Activated naive CD4-positive, alpha-beta T cell treated with anti-CD3 and anti-CD28 coated beads, Interleukin-2, amount 10 ng/mL, durations not matched to agents 7 days and 5 days (primary cell): ENCODE data around the gene CCR6.

ENCODE experiments used
- CTCF ChIA-PET: fragments of 350-600 bp; sonication (Branson Sonifier 250); formaldehyde crosslinking; loops from one replicate; lab custom pipeline; 2021; ENCODE audit warnings: antibody characterized with exemption; lab: Charles Lee
- DNase-seq: peaks from one replicate; pipeline ENCODE4 v3.0.0-alpha.2; 2020
- H3K27ac Mint-ChIP-seq: one replicate; pipeline ENCODE4 v1.8.0; 2021; ENCODE audit warnings: mild to moderate bottlenecking, moderate library complexity, mixed read lengths
- H3K27me3 Mint-ChIP-seq: one replicate; pipeline ENCODE4 v1.8.0; 2021; ENCODE audit warnings: mild to moderate bottlenecking, mixed read lengths
- H3K36me3 Mint-ChIP-seq: one replicate; pipeline ENCODE4 v1.8.0; 2021; ENCODE audit warnings: mixed read lengths
- H3K4me1 Mint-ChIP-seq: one replicate; pipeline ENCODE4 v1.8.0; 2021; ENCODE audit warnings: mixed read lengths
- H3K4me3 Mint-ChIP-seq: one replicate; pipeline ENCODE4 v1.8.0; 2021; ENCODE audit warnings: mild to moderate bottlenecking, moderate library complexity, mixed read lengths
- H3K9me3 Mint-ChIP-seq: one replicate; pipeline ENCODE4 v1.8.0; 2021; ENCODE audit warnings: mixed read lengths

The CCR6 gene

DNA sequence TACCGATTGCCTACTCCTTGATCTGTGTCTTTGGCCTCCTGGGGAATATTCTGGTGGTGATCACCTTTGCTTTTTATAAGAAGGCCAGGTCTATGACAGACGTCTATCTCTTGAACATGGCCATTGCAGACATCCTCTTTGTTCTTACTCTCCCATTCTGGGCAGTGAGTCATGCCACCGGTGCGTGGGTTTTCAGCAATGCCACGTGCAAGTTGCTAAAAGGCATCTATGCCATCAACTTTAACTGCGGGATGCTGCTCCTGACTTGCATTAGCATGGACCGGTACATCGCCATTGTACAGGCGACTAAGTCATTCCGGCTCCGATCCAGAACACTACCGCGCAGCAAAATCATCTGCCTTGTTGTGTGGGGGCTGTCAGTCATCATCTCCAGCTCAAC lies 13.5 kb downstream of the CCR6 start:
- no peak overlapping the region for H3K27ac Mint-ChIP-seq
- H3K9me3 Mint-ChIP-seq: no peaks in the 10 kb centered on the region
- peaks cover 21% of the 10 kb centered on the region for H3K27me3 Mint-ChIP-seq
- CTCF ChIA-PET: no interaction called here
- peaks cover 4% of the 10 kb centered on the region for H3K4me1 Mint-ChIP-seq
- no peaks in the 10 kb centered on the region for H3K36me3 Mint-ChIP-seq
- no peak for DNase-seq
- H3K4me3 Mint-ChIP-seq: no peak overlapping the region

DNA sequence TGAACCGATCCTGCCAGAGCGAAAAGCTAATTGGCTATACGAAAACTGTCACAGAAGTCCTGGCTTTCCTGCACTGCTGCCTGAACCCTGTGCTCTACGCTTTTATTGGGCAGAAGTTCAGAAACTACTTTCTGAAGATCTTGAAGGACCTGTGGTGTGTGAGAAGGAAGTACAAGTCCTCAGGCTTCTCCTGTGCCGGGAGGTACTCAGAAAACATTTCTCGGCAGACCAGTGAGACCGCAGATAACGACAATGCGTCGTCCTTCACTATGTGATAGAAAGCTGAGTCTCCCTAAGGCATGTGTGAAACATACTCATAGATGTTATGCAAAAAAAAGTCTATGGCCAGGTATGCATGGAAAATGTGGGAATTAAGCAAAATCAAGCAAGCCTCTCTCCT lies 14.2 kb downstream of the CCR6 start:
- CTCF ChIA-PET: interaction anchor here (1.3 kb wide), 1 partner anchor 16 kb away, joined by 3 read pairs; no protein-coding TSS in a partner anchor
- H3K27ac Mint-ChIP-seq: no peak overlapping the region
- H3K4me1 Mint-ChIP-seq: peaks cover 4% of the 10 kb centered on the region
- no peak overlapping the region for H3K4me3 Mint-ChIP-seq
- H3K36me3 Mint-ChIP-seq: no peaks in the 10 kb centered on the region
- no peak for DNase-seq
- no peaks in the 10 kb centered on the region for H3K9me3 Mint-ChIP-seq
- peaks cover 21% of the 10 kb centered on the region for H3K27me3 Mint-ChIP-seq

DNA sequence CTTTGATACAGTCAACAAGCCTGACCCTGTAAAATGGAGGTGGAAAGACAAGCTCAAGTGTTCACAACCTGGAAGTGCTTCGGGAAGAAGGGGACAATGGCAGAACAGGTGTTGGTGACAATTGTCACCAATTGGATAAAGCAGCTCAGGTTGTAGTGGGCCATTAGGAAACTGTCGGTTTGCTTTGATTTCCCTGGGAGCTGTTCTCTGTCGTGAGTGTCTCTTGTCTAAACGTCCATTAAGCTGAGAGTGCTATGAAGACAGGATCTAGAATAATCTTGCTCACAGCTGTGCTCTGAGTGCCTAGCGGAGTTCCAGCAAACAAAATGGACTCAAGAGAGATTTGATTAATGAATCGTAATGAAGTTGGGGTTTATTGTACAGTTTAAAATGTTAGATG lies 15.0 kb downstream of the CCR6 start:
- CTCF ChIA-PET: interaction anchor here (1.0 to 1.4 kb wide), 3 partner anchors 15 to 363 kb away, joined by 3 to 4 read pairs (median 3); partner anchors contain the start of gene CCR6

DNA sequence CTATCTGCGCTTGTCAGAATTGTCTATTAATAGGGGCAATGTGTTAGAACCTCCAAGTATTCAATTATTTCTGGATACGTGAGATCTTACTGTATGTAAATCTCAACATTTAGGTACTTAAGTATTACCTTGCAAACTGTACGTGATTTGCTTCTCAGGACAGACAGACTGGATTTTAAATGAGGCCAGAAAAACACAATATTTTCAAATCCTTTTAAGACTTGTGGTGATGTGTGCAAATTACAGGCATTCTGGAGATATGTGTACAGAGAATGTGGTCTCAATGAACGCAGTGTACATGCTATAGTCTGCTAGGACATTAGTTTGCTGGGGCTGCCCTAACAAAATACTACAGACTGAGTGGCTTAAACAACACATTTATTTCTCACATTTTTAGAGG lies 16.9 kb downstream of the CCR6 start:
- CTCF ChIA-PET: interaction anchor here (0.5 to 4.4 kb wide), 3 partner anchors 325 to 365 kb away, joined by 3 to 41 read pairs (median 3); no protein-coding TSS in a partner anchor
- Mint-ChIP-seq H3K4me1 (peaks cover 4% of the 10 kb centered on the region), H3K4me3 (no peak overlapping the region), H3K27ac (no peak overlapping the region), H3K27me3 (peaks cover 33% of the 10 kb centered on the region), H3K36me3 (no peaks in the 10 kb centered on the region), H3K9me3 (no peaks in the 10 kb centered on the region)
- no peak for DNase-seq

More for the DNA sequence above, 15.0 kb downstream of the CCR6 start:
- no peak for DNase-seq
- H3K27me3 Mint-ChIP-seq: peaks cover 21% of the 10 kb centered on the region
- no peak overlapping the region for H3K27ac Mint-ChIP-seq
- no peaks in the 10 kb centered on the region for H3K36me3 Mint-ChIP-seq
- no peak overlapping the region for H3K4me3 Mint-ChIP-seq
- H3K9me3 Mint-ChIP-seq: no peaks in the 10 kb centered on the region
- peaks cover 4% of the 10 kb centered on the region for H3K4me1 Mint-ChIP-seq

DNA sequence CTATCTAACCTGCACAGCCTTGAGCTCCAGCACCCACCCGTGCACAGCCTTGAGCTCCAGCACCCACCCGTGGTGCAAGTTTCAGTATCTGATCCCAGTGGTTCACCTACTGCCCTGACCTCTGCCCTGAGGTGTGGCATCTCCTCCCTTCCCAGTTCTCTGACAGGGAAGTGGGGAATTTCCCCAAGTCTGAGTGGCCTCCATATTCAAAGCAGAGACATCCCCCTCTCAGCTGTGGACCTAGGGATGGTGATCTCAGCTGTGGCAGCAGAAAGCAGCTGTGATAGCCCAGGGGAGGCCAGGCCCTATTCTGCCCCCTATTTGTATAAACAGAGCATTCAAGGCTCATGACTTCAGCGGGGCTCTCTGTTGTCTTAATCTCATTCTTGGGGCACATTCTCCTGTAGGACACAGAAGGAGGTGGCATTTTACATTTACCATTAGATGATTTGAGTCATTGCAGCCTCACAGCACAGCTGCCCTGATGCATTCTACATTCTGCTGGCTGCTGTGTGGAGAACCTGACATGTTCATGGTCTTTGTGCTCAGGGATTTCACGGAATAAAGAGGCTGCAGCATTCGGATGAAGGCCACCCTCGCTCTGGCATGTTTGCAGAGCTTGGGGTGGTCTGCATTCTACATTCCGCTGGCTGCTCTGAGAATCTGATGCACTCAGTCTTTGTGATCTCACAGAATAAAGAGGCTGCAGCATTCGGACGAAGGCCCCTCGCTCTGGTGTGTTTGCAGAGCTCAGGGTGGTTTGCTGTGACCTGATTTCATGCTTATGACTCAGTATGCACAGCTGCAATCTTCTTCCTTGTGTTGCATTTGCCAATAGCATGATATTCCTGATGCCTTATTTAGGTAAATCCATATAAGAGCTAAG lies 17.9 kb downstream of the CCR6 start:
- peaks cover 33% of the 10 kb centered on the region for H3K27me3 Mint-ChIP-seq
- H3K9me3 Mint-ChIP-seq: no peaks in the 10 kb centered on the region
- H3K4me1 Mint-ChIP-seq: peaks cover 4% of the 10 kb centered on the region
- no peak overlapping the region for H3K27ac Mint-ChIP-seq
- no peak overlapping the region for H3K4me3 Mint-ChIP-seq
- no peak for DNase-seq
- H3K36me3 Mint-ChIP-seq: no peaks in the 10 kb centered on the region
- CTCF ChIA-PET: interaction anchor here (0.8 to 4.4 kb wide), 13 partner anchors 8 to 366 kb away, joined by 3 to 41 read pairs (median 4); partner anchors contain the start of gene CEP43

DNA sequence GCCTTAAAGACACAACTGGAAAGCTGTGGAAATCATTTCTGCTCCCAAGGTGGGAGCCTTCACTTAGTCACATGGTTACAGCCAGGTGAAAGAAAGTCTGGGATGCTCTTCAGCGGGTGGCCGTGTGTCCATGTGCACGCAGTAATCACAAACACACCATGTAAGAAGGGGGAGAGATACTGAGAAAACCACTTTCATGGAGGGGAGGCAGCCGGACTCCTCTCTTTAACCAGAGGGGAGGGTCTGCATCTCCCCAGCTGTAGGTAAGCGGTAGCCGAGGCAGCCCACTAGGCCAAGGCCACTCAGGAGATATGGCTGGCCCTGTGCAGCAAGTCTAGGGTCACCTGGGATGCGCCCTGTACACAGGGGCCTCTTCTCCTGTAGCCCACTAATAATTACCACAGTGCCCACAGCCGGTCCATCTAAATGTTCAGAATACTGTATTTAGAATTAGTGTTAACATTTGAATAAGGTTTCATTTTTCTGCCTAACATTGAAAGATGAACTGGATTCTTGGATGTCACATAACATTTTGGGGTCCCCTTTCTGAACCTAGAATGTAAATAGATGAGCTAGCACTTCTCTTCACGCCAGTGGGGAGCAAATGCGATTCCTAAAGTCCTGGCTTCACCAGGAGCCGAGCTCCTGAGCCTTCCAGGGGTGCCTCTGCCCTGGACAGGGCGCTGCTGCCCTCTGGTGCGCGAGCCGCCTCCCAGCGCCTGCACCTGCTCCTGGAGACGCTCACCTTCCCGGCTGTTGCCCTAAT lies 19.0 kb downstream of the CCR6 start:
- CTCF ChIA-PET: interaction anchor here (0.7 to 4.4 kb wide), 14 partner anchors 9 to 367 kb away, joined by 3 to 41 read pairs (median 4); partner anchors contain the start of gene CEP43
- peaks cover 32% of the 10 kb centered on the region for H3K27me3 Mint-ChIP-seq
- no peak overlapping the region for H3K27ac Mint-ChIP-seq
- H3K9me3 Mint-ChIP-seq: no peaks in the 10 kb centered on the region
- no peaks in the 10 kb centered on the region for H3K36me3 Mint-ChIP-seq
- H3K4me1 Mint-ChIP-seq: peaks cover 3% of the 10 kb centered on the region
- no peak overlapping the region for H3K4me3 Mint-ChIP-seq
- peak; percentile 57 for DNase-seq

DNA sequence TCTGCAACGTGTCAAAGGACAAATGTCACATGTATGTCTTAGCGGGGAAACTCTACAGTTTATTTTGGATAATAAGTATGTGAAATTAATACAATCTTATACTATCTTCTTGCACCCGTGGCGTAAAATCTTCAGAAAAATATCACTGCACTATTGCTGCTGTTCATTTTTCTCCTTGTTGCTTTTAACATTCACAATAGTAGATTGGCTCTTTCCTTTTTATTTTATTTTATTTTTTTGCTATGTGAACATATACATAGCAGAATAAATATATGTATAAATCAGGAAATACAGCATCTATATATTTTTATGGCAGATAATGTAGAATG lies 19.5 kb downstream of the CCR6 start:
- H3K4me3 Mint-ChIP-seq: no peak overlapping the region
- peaks cover 27% of the 10 kb centered on the region for H3K27me3 Mint-ChIP-seq

DNA sequence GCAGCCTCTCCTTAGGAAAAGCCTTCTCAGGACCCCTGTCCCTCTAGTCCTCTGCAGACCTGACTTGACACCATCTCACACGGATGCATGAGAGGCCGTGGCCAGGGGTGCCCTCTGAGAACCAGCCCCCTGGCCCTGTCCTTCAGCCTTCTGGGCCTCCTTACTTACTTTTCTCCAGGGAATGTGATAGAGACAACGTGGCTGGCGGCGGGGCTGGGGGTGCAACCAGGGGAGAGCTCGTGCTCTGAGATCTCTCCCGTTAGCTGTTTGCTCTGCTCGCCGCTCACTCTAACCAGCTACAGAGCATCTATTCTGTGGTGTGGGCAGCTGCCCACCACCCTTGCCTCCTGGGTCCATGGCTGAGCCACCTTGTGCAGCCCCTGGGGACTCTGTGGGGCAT lies 20.1 kb downstream of the CCR6 start:
- Mint-ChIP-seq H3K9me3 (no peaks in the 10 kb centered on the region), H3K27ac (no peak overlapping the region), H3K4me3 (no peak overlapping the region), H3K36me3 (no peaks in the 10 kb centered on the region), H3K4me1 (no peaks in the 10 kb centered on the region), H3K27me3 (peaks cover 27% of the 10 kb centered on the region)
- CTCF ChIA-PET: interaction anchor here (0.8 to 4.4 kb wide), 3 partner anchors 290 to 372 kb away, joined by 3 to 41 read pairs (median 3); no protein-coding TSS in a partner anchor
- DNase-seq: no peak

More for the DNA sequence above, 19.5 kb downstream of the CCR6 start:
- no peak overlapping the region for H3K27ac Mint-ChIP-seq
- no peak for DNase-seq
- CTCF ChIA-PET: interaction anchor here (0.7 to 4.4 kb wide), 8 partner anchors 9 to 367 kb away, joined by 3 to 41 read pairs (median 4); partner anchors contain the start of gene CEP43
- H3K9me3 Mint-ChIP-seq: no peaks in the 10 kb centered on the region
- H3K4me1 Mint-ChIP-seq: no peaks in the 10 kb centered on the region
- no peaks in the 10 kb centered on the region for H3K36me3 Mint-ChIP-seq

DNA sequence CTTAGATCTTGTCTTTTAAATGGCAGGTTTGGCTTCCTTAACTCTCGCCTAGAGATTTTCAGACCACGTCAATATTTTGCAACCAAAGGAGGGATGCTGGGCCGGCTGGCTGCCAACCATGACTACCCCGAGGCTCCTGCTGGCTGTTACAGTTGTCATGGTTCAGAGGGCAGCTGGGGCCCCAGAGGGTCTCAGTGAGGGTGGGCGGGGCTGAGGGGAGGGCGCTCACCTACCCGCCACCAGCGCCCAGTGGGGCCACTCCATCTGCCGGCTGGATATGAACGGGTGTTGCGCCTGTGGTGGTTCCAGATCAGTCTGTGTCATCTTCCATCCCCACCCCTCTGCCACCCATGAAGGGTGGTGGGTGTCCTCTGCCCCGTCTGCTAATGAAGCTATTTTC lies 22.6 kb downstream of the CCR6 start:
- Mint-ChIP-seq H3K9me3 (no peaks in the 10 kb centered on the region), H3K27me3 (peaks cover 25% of the 10 kb centered on the region), H3K27ac (no peak overlapping the region), H3K4me3 (no peak overlapping the region), H3K36me3 (no peaks in the 10 kb centered on the region), H3K4me1 (no peaks in the 10 kb centered on the region)
- CTCF ChIA-PET: no interaction called here
- DNase-seq: no peak

DNA sequence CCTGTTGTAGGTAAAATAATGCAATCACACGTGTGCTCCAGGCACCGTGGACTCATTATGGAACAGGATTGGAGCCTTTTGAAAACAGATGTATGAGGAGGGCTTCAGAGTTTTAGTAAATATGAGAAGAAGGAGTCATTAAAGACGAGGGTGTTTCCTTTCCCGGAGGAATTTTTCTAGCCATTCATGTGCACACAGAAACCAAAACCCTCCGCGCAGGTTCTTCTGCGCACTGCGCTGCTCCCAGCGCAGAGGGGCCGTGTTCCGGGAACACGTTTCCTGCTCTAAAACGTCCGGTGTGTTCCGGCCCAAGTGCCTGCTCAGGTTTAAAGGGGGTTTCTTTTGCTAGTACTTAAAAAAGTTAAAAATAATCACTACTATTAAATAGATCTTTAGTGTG lies 23.2 kb downstream of the CCR6 start:
- Mint-ChIP-seq H3K27me3 (peaks cover 19% of the 10 kb centered on the region), H3K4me1 (no peaks in the 10 kb centered on the region), H3K27ac (no peak overlapping the region), H3K9me3 (no peaks in the 10 kb centered on the region), H3K4me3 (no peak overlapping the region), H3K36me3 (no peaks in the 10 kb centered on the region)
- no peak for DNase-seq
- CTCF ChIA-PET: no interaction called here

DNA sequence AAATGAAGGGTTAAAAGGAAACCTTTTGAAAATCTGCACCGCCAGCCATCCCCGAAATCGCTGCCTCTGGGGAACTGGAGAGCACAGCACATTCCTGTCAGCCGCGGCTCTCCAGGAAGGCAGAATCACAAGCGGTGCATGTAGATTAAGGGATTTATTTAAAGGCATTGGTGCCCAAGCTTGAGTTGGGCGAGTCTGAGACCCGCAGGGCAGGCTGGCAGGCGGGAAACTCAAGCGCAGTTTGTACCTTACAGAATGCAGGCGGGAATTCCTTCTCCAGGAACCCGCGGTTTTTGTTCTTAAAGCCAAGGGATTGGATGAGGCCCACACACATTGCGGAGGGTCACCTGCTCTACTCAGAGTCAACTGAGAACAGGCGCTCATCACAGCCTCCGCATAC lies 24.1 kb downstream of the CCR6 start:
- Mint-ChIP-seq H3K36me3 (no peaks in the 10 kb centered on the region), H3K27ac (no peak overlapping the region), H3K4me3 (no peak overlapping the region), H3K4me1 (no peaks in the 10 kb centered on the region), H3K9me3 (no peaks in the 10 kb centered on the region), H3K27me3 (peaks cover 21% of the 10 kb centered on the region)
- CTCF ChIA-PET: no interaction called here
- DNase-seq: no peak

DNA sequence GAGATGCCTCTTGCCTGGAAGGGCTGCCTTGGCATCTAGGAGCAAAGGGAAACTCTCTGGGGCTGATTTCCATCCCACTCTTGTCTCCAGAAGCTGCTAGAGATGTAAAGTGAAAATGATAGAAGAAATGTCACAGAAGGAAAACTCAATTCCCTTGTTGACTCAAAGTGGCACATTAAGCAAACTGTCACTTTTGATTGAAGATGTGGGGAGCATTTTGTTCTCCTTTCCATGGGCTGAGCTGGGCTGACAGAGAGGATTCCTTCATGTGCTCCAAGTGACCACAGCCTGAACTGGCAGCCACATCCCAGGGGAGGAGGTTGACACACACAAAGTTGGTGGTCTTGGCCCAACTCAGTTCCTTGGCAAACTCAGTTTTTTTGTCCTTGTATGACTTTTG lies 25.1 kb downstream of the CCR6 start:
- CTCF ChIA-PET: no interaction called here
- Mint-ChIP-seq H3K36me3 (no peaks in the 10 kb centered on the region), H3K27ac (no peak overlapping the region), H3K4me1 (no peaks in the 10 kb centered on the region), H3K27me3 (peaks cover 22% of the 10 kb centered on the region), H3K4me3 (no peak overlapping the region), H3K9me3 (no peaks in the 10 kb centered on the region)
- no peak for DNase-seq

DNA sequence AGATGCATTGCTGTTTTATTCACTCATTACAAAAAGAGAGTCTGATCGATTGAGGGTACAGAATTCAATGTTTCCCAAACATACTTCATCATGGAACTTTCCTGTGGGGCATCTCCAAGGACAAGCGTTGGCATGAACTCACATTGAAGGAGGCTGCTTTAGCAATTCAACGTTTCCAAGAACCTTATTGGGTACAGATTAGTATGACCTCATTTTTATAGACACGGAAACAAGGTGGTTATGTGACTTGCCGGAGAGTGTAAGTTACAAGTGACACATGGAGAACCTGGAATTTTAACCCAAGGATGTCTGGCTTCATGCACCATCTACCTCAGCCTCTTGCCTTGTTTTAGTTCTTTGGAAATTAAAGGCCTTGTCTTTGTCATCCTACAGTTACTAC lies 26.1 kb downstream of the CCR6 start:
- Mint-ChIP-seq H3K27ac (no peak overlapping the region), H3K9me3 (no peaks in the 10 kb centered on the region), H3K4me1 (no peaks in the 10 kb centered on the region), H3K4me3 (no peak overlapping the region), H3K27me3 (peaks cover 20% of the 10 kb centered on the region), H3K36me3 (no peaks in the 10 kb centered on the region)
- CTCF ChIA-PET: no interaction called here
- no peak for DNase-seq

DNA sequence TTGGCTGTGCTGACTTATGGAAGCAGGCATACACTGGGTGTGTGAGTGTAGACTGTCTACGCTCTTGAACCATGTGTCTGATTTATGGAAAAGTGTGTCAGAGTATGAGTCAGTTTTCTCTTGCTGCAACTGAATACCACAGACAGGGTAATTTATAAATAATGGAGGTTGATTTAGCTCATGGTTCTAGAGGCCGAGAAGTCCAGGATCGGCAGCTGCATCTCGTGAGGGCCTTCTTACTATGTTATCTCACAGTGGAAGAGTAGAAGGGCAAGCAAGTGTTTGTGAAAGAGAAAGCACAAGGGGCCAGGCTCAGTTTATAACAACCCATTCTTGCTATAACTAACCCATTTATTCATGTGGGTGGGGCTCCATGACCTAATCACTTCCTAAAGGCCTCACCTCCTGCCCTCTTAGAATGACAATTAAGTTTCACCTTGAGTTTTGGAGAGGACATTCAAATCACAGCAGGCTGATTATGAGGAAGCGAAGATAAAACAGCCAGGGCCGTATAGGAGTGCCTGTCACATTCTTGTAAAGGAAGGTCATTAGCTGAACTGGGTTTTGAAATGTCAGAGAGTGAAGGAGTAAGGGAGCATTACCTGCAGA lies 28.1 kb downstream of the CCR6 start:
- CTCF ChIA-PET: interaction anchor here (1.4 kb wide), 1 partner anchor 10 kb away, joined by 4 read pairs; no protein-coding TSS in a partner anchor
- no peak overlapping the region for H3K27ac Mint-ChIP-seq
- no peaks in the 10 kb centered on the region for H3K36me3 Mint-ChIP-seq
- no peak for DNase-seq
- H3K27me3 Mint-ChIP-seq: peaks cover 20% of the 10 kb centered on the region
- no peak overlapping the region for H3K4me3 Mint-ChIP-seq
- no peaks in the 10 kb centered on the region for H3K9me3 Mint-ChIP-seq
- no peaks in the 10 kb centered on the region for H3K4me1 Mint-ChIP-seq
